ENCODE data around the gene DFFB.

- TF ChIP-seq CTCF (conservative IDR thresholded peaks at IDR 0.05 in 1 of 2, IDR thresholded peaks at IDR 0.05 in 1 of 2; ENCODE audit: low read depth in 1 of 2, low read length in 2 of 2) (no peak), EZH2 (IDR thresholded peaks at IDR 0.05; ENCODE audit: low read length, missing control alignments) (no peak)
These were observed 32.7 kb downstream of the DFFB start for GRCh38 chr1:3889936-3890335.

Data from fibroblast of lung (primary cell).